Keratinocyte (primary cell): Measurements from ENCODE around the gene SEMA3C. TPM values are rescaled to one million over a fixed set of nuclear protein-coding genes. Genes with fewer than 3 reads are reported as not detected.

Experiments used
- DNase-seq: peaks from one replicate; pipeline ENCODE4 v3.0.0-alpha.2; 2011; ENCODE audit warnings: low read depth, missing footprints, low spot score
- FAIRE-seq: peaks from 2 replicates; lab custom pipeline; 2011; peaks lifted over from hg19 to GRCh38; lab: Jason Lieb, UNC
- H2AFZ ChIP-seq: 2 replicates; pipeline ENCODE4 v1.6.0; 2012; ENCODE audit warnings: low read length, control low read depth, inconsistent platforms; ENCODE audit not compliant: control insufficient read depth
- H3K27ac ChIP-seq: 2 replicates; pipeline ENCODE4 v1.5.1; 2011; ENCODE audit warnings: low read length; ENCODE audit not compliant: control insufficient read depth, insufficient read depth
- H3K27me3 ChIP-seq: 3 replicates; pipeline ENCODE4 v1.6.0; 2011; ENCODE audit warnings: low read length; ENCODE audit not compliant: control insufficient read depth, insufficient read depth; ENCODE audit errors: extremely low read depth
- H3K36me3 ChIP-seq, 2 experiments: 2 replicates in 1 of 2; 3 replicates in 1 of 2; pipeline ENCODE4 v1.5.1; 2011; ENCODE audit warnings: low read length in 2 of 2, mild to moderate bottlenecking in 1 of 2; ENCODE audit not compliant: control insufficient read depth in 2 of 2, insufficient read depth in 2 of 2; ENCODE audit errors: extremely low read depth in 1 of 2
- H3K4me1 ChIP-seq: 3 replicates; pipeline ENCODE4 v1.5.1; 2011; ENCODE audit warnings: low read length; ENCODE audit not compliant: control insufficient read depth, insufficient read depth; ENCODE audit errors: extremely low read depth
- H3K4me2 ChIP-seq: 3 replicates; pipeline ENCODE4 v1.6.0; 2011; ENCODE audit warnings: low read depth, low read length; ENCODE audit not compliant: control insufficient read depth, insufficient read depth; ENCODE audit errors: extremely low read depth
- H3K4me3 ChIP-seq, 3 experiments: fragments of 200-600 bp in 1 of 3; sonication (generic) in 1 of 3; 2 replicates in 2 of 3; 3 replicates in 1 of 3; pipeline ENCODE4 v1.5.1; 2011 to 2016; ENCODE audit warnings: low read length in 3 of 3, mild to moderate bottlenecking in 3 of 3, control low read depth in 2 of 3, inconsistent platforms in 1 of 3, low read depth in 1 of 3, mixed read lengths in 1 of 3, mixed run types in 1 of 3, moderate library complexity in 1 of 3; ENCODE audit not compliant: control insufficient read depth in 2 of 3, insufficient read depth in 2 of 3; ENCODE audit errors: extremely low read depth in 1 of 3
- H3K79me2 ChIP-seq: 2 replicates; pipeline ENCODE4 v1.6.0; 2012; ENCODE audit warnings: low read length; ENCODE audit not compliant: control insufficient read depth, insufficient read depth
- H3K9ac ChIP-seq: 3 replicates; pipeline ENCODE4 v1.6.0; 2011; ENCODE audit warnings: low read length; ENCODE audit not compliant: control insufficient read depth, insufficient read depth; ENCODE audit errors: extremely low read depth
- H3K9me1 ChIP-seq: 3 replicates; pipeline ENCODE4 v1.6.0; 2011; ENCODE audit warnings: low read length; ENCODE audit not compliant: control insufficient read depth, insufficient read depth; ENCODE audit errors: extremely low read depth
- H3K9me3 ChIP-seq: 2 replicates; pipeline ENCODE4 v1.5.1; 2012; ENCODE audit warnings: low read depth, low read length; ENCODE audit not compliant: control insufficient read depth
- H4K20me1 ChIP-seq: 3 replicates; pipeline ENCODE4 v1.6.0; 2011; ENCODE audit warnings: low read length; ENCODE audit not compliant: control insufficient read depth, insufficient read depth; ENCODE audit errors: extremely low read depth
- CTCF ChIP-seq, 3 experiments: IDR thresholded peaks in 1 of 3; conservative IDR thresholded peaks in 1 of 3; optimal IDR thresholded peaks in 1 of 3; 2 replicates in 2 of 3; 3 replicates in 1 of 3; pipeline versions ENCODE3 to v1.5.1; 2011; ENCODE audit warnings: low read length in 3 of 3, mild to moderate bottlenecking in 3 of 3, moderate library complexity in 2 of 3, control low read depth in 1 of 3, inconsistent platforms in 1 of 3; ENCODE audit not compliant: insufficient read depth in 2 of 3; ENCODE audit errors: extremely low read depth in 1 of 3
- EZH2 ChIP-seq: IDR thresholded peaks from one replicate; pipeline ENCODE4 v1.6.1; 2012; ENCODE audit warnings: inconsistent platforms, mild to moderate bottlenecking, low read length, moderate library complexity
- dilution Hi-C: fragments of 300-500 bp; cut with MboI; formaldehyde crosslinking; loops from one replicate; pipeline ENCODE4 v1.7.0; 2020; ENCODE audit warnings: low sequenced_read_pairs; ENCODE audit not compliant: extremely low pct_ligation_motif_present
- polyA plus RNA-seq, 5 experiments: library from polyadenylated mRNA; depleted of rRNA in 3 of 5; stranded (reverse) in 3 of 5; stranded (forward) in 1 of 5; unstranded in 1 of 5; fragments of >200 nt; gene quantifications; 1 replicate in 1 of 5; 2 replicates in 3 of 5; 3 replicates in 1 of 5; pipeline versions ENCODE4 v1.2.1 to v1.2.3, GENCODE V29; 2011 to 2012; ENCODE audit warnings: missing spikeins in 2 of 5, low read depth in 1 of 5, low replicate concordance in 1 of 5

The SEMA3C gene
- polyA plus RNA-seq, 1 donor (not counting 4 experiments of a cell fraction or from before 2014, with no cell fraction given), result 142 TPM

GRCh38 chr7:80824253-80824652 lies 94.6 kb downstream of the SEMA3C start:
- H4K20me1 ChIP-seq, result no peaks in the 10 kb centered on the region
- no peaks in the 10 kb centered on the region for H3K79me2 ChIP-seq
- H3K4me3 ChIP-seq, result no peak overlapping the region
- H3K36me3 ChIP-seq, result peaks cover 0 to 3% of the 10 kb centered on the region in 2 experiments
- H3K27ac ChIP-seq, result no peak overlapping the region
- TF ChIP-seq CTCF (optimal IDR thresholded peaks at IDR 0.05 in 1 of 3, IDR thresholded peaks at IDR 0.05 in 1 of 3, conservative IDR thresholded peaks at IDR 0.05 in 1 of 3; ENCODE audit: extremely low read depth in 1 of 3, insufficient read depth in 2 of 3, low read length in 3 of 3), result no peak
- TF ChIP-seq EZH2, result no peak
- no peak overlapping the region for H3K9ac ChIP-seq
- H3K4me2 ChIP-seq, result no peak overlapping the region
- H3K9me3 ChIP-seq, result no peaks in the 10 kb centered on the region
- no peak overlapping the region for H2AFZ ChIP-seq
- dilution Hi-C loops, result no loop called here
- peaks cover 21% of the 10 kb centered on the region for H3K4me1 ChIP-seq
- H3K27me3 ChIP-seq, result no peaks in the 10 kb centered on the region
- no peaks in the 10 kb centered on the region for H3K9me1 ChIP-seq
- DNase-seq, result no peak
- FAIRE-seq, result no peak

GRCh38 chr7:80823057-80823456 lies 95.8 kb downstream of the SEMA3C start:
- no peaks in the 10 kb centered on the region for H3K79me2 ChIP-seq
- H2AFZ ChIP-seq, result no peak overlapping the region
- TF ChIP-seq EZH2 (no peak), CTCF (optimal IDR thresholded peaks at IDR 0.05 in 1 of 3, IDR thresholded peaks at IDR 0.05 in 1 of 3, conservative IDR thresholded peaks at IDR 0.05 in 1 of 3; ENCODE audit: extremely low read depth in 1 of 3, insufficient read depth in 2 of 3, low read length in 3 of 3) (no peak)
- H3K4me2 ChIP-seq, result no peak overlapping the region
- no peaks in the 10 kb centered on the region for H3K9me1 ChIP-seq
- no peaks in the 10 kb centered on the region for H3K27me3 ChIP-seq
- peaks cover 20% of the 10 kb centered on the region for H3K4me1 ChIP-seq
- H3K9me3 ChIP-seq, result no peaks in the 10 kb centered on the region
- FAIRE-seq, result no peak
- H3K27ac ChIP-seq, result no peak overlapping the region
- dilution Hi-C loops, result no loop called here
- H3K4me3 ChIP-seq, result no peak overlapping the region
- H4K20me1 ChIP-seq, result no peaks in the 10 kb centered on the region
- no peak for DNase-seq
- H3K9ac ChIP-seq, result no peak overlapping the region
- peaks cover 3 to 8% of the 10 kb centered on the region in 2 experiments for H3K36me3 ChIP-seq
